Putamen (tissue), 1 donor: ENCODE measurements around the gene ADAP1.

Source experiments
- DNase-seq: peaks from one replicate; pipeline ENCODE4 v3.0.0-alpha.2; 2016; ENCODE audit warnings: low spot score

Gene ADAP1

GRCh38 chr7:860149-860548 lies 94.3 kb downstream of the ADAP1 start:
- no peak for DNase-seq

- DNase-seq, result no peak
These were observed 95.0 kb downstream of the ADAP1 start for GRCh38 chr7:859359-860030.

GRCh38 chr7:857661-858060 lies 96.8 kb downstream of the ADAP1 start:
- DNase-seq, result no peak

- DNase-seq, result no peak
These were observed 97.9 kb downstream of the ADAP1 start for GRCh38 chr7:856444-857095.

GRCh38 chr7:855686-856369 lies 98.7 kb downstream of the ADAP1 start:
- no peak for DNase-seq

GRCh38 chr7:854118-854775 lies 100.2 kb downstream of the ADAP1 start:
- no peak for DNase-seq

GRCh38 chr7:853366-854117 lies 100.9 kb downstream of the ADAP1 start:
- DNase-seq, result no peak

GRCh38 chr7:851204-851603 lies 103.3 kb downstream of the ADAP1 start:
- DNase-seq, result no peak

GRCh38 chr7:849781-850180 lies 104.7 kb downstream of the ADAP1 start:
- no peak for DNase-seq

GRCh38 chr7:849145-849544 lies 105.3 kb downstream of the ADAP1 start:
- no peak for DNase-seq
